Activated CD4-positive, alpha-beta T cell treated with anti-CD3 and anti-CD28 coated beads, Interleukin-2, Interleukin-4, amounts not matched to agents 100 ng/mL and 50 ng/mL, durations not matched to agents 16 hours and 8 hours (primary cell): Measurements from ENCODE around the gene CEP44.
"Not testable (repeated sequence)": the region's sequence is repeated elsewhere in the genome, so short reads cannot be mapped to it uniquely, and the experiment has no call there.

ENCODE experiments used
- DNase-seq: peaks from one replicate; pipeline ENCODE4 v3.0.0-alpha.2; 2020; ENCODE audit warnings: low spot score

CEP44 gene

GRCh38 chr4:174324236-174324635, 40.5 kb downstream of the CEP44 start:
- no peak for DNase-seq

- DNase-seq: no peak
Measured at GRCh38 chr4:174324725-174325124, 41.0 kb downstream of the CEP44 start.

- DNase-seq: no peak
Measured at GRCh38 chr4:174332741-174333493, 49.2 kb downstream of the CEP44 start.

GRCh38 chr4:174334628-174335027, 50.9 kb downstream of the CEP44 start:
- DNase-seq: no peak

- no peak for DNase-seq
Measured at GRCh38 chr4:174340714-174341113, 57.0 kb downstream of the CEP44 start.

- no peak for DNase-seq
Measured at GRCh38 chr4:174349156-174349555, 65.4 kb downstream of the CEP44 start.

GRCh38 chr4:174352061-174352819, 68.5 kb downstream of the CEP44 start:
- no peak for DNase-seq

GRCh38 chr4:174357321-174357720, 73.6 kb downstream of the CEP44 start:
- no peak for DNase-seq

- no peak for DNase-seq
Measured at GRCh38 chr4:174358410-174358809, 74.7 kb downstream of the CEP44 start.

GRCh38 chr4:174358829-174359228, 75.1 kb downstream of the CEP44 start:
- peak; percentile 84 for DNase-seq

GRCh38 chr4:174362340-174362739, 78.6 kb downstream of the CEP44 start:
- no peak for DNase-seq

GRCh38 chr4:174363782-174364181, 80.1 kb downstream of the CEP44 start:
- DNase-seq: not testable (repeated sequence)

GRCh38 chr4:174365018-174365587, 81.4 kb downstream of the CEP44 start:
- peak; percentile 32 for DNase-seq

GRCh38 chr4:174369985-174370384, 86.3 kb downstream of the CEP44 start:
- no peak for DNase-seq

- DNase-seq: no peak
Measured at GRCh38 chr4:174373821-174374220, 90.1 kb downstream of the CEP44 start.

- no peak for DNase-seq
Measured at GRCh38 chr4:174375422-174375821, 91.7 kb downstream of the CEP44 start.

GRCh38 chr4:174377613-174378012, 93.9 kb downstream of the CEP44 start:
- DNase-seq: no peak

GRCh38 chr4:174378951-174379350, 95.2 kb downstream of the CEP44 start:
- DNase-seq: no peak

GRCh38 chr4:174380206-174380605, 96.5 kb downstream of the CEP44 start:
- DNase-seq: not testable (repeated sequence)

GRCh38 chr4:174380699-174381439, 97.2 kb downstream of the CEP44 start:
- DNase-seq: no peak

- DNase-seq: no peak
Measured at GRCh38 chr4:174381440-174381800, 97.7 kb downstream of the CEP44 start.
